ENCODE results near the gene NEUROG1. TPM values are rescaled to one million over a fixed set of nuclear protein-coding genes. Genes with fewer than 3 reads are reported as not detected.

NEUROG1 gene, protein sequence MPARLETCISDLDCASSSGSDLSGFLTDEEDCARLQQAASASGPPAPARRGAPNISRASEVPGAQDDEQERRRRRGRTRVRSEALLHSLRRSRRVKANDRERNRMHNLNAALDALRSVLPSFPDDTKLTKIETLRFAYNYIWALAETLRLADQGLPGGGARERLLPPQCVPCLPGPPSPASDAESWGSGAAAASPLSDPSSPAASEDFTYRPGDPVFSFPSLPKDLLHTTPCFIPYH
- not detected for total RNA-seq

GRCh38 chr5:135535820-135536801 lies at the start of gene NEUROG1:
TSS of gene NEUROG1 (minus strand) at chr5:135535964. CDS start at chr5:135535690, 274 bp downstream.
- no peak for TF ChIP-seq POLR2A (IDR thresholded peaks at IDR 0.05)
- TF ChIP-seq, protein P1, sequence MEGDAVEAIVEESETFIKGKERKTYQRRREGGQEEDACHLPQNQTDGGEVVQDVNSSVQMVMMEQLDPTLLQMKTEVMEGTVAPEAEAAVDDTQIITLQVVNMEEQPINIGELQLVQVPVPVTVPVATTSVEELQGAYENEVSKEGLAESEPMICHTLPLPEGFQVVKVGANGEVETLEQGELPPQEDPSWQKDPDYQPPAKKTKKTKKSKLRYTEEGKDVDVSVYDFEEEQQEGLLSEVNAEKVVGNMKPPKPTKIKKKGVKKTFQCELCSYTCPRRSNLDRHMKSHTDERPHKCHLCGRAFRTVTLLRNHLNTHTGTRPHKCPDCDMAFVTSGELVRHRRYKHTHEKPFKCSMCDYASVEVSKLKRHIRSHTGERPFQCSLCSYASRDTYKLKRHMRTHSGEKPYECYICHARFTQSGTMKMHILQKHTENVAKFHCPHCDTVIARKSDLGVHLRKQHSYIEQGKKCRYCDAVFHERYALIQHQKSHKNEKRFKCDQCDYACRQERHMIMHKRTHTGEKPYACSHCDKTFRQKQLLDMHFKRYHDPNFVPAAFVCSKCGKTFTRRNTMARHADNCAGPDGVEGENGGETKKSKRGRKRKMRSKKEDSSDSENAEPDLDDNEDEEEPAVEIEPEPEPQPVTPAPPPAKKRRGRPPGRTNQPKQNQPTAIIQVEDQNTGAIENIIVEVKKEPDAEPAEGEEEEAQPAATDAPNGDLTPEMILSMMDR (IDR thresholded peaks at IDR 0.05): no peak
- peaks cover 0 to 9% of the 10 kb centered on the region in 2 donors for H3K4me1 ChIP-seq
- H3K27me3 ChIP-seq: peaks cover 0 to 44% of the 10 kb centered on the region in 2 donors
- H3K36me3 ChIP-seq: no peaks in the 10 kb centered on the region
- DNase-seq: no peak
- intact Hi-C loops (cut with DNase I; ENCODE audit: low total_unique reads): no loop called here
- no peak within 1 kb of the TSS for H3K27ac ChIP-seq
- H3K4me3 ChIP-seq: no peak within 1 kb of the TSS
- H3K9me3 ChIP-seq: no peaks in the 10 kb centered on the region

DNA sequence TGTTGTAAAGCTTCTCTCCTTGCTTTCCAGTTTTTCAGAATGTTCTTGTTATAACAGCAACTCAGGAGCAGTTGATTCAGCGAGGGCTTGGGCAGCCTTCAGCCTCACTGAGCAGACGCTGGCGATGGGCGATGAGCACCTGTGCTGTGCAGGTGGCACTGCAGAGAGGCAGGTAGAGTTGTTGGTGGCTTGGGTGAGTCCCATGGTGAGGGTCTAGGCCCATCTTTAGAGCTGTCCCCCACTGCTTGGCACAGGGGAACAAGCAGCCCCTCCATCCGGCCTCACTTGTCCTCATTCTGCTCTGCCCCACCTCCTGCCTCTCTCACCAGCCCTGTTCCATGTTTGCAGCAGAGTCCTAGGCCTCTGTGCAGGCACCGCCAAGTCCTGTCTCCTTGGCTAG lies 49.2 kb upstream of the NEUROG1 start:
- intact Hi-C loops (cut with DNase I; ENCODE audit: low total_unique reads): no loop called here
- H3K36me3 ChIP-seq: no peaks in the 10 kb centered on the region
- no peaks in the 10 kb centered on the region for H3K4me1 ChIP-seq
- no peak overlapping the region for H3K4me3 ChIP-seq
- TF ChIP-seq POLR2A (IDR thresholded peaks at IDR 0.05): no peak
- TF ChIP-seq, protein P1 (IDR thresholded peaks at IDR 0.05): no peak
- no peak overlapping the region for H3K27ac ChIP-seq
- no peaks in the 10 kb centered on the region for H3K27me3 ChIP-seq
- H3K9me3 ChIP-seq: no peaks in the 10 kb centered on the region
- no peak for DNase-seq

- Histone ChIP-seq H3K4me3 (no peak overlapping the region), H3K27ac (no peak overlapping the region), H3K27me3 (peaks cover 0 to 4% of the 10 kb centered on the region in 2 donors), H3K4me1 (no peaks in the 10 kb centered on the region), H3K9me3 (no peaks in the 10 kb centered on the region), H3K36me3 (no peaks in the 10 kb centered on the region)
- no peak for DNase-seq
- intact Hi-C loops (cut with DNase I; ENCODE audit: low total_unique reads): no loop called here
- TF ChIP-seq, protein P1 (IDR thresholded peaks at IDR 0.05): no peak
- TF ChIP-seq POLR2A (IDR thresholded peaks at IDR 0.05): no peak
Measured at GRCh38 chr5:135584276-135584675, 48.5 kb upstream of the NEUROG1 start.

DNA sequence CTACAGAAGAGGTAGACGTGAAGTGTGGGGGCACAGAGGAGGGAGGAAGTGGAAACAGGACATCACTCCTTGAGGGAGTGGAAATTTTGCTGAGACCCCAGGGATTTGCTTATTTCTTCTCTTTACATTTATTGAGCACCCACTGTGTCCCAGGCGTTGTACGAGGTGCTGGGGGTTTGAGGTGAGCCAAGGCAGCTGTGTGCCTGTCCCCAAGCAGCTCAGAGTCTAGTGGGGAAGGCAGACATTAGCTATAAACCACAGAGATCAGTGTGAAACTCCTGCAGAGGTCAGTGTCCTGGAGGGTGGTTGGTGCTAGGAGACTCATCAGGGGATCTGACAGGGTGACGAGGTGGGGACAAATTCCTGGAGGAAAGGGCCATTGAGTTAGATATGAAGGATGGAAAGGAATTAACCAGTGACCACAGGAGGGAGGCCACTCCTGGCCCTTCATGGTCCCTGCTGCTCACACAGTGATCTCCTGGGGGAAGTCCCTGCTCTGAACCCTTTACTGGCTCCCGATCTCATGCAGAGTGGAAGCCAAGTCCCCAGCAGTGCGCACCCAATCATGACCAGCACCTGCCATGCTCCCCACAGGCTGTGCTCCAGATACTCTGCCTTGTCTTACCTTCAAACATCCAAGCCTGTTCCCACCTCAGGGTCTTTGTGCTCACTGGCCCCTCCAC lies 46.5 kb upstream of the NEUROG1 start:
- H3K36me3 ChIP-seq: no peaks in the 10 kb centered on the region
- H3K27ac ChIP-seq: no peak overlapping the region
- H3K27me3 ChIP-seq: peaks cover 0 to 4% of the 10 kb centered on the region in 2 donors
- DNase-seq: no peak
- intact Hi-C loops (cut with DNase I; ENCODE audit: low total_unique reads): no loop called here
- no peaks in the 10 kb centered on the region for H3K9me3 ChIP-seq
- H3K4me1 ChIP-seq: no peaks in the 10 kb centered on the region
- no peak overlapping the region for H3K4me3 ChIP-seq
- TF ChIP-seq POLR2A (IDR thresholded peaks at IDR 0.05): no peak
- TF ChIP-seq, protein P1 (IDR thresholded peaks at IDR 0.05): no peak
